Mucosa of stomach (tissue), 1 donor: Measurements from ENCODE around the gene NPBWR2.

ENCODE experiments used
- H3K27me3 ChIP-seq: one replicate; pipeline ENCODE4 v1.7.0; 2013; ENCODE audit warnings: mild to moderate bottlenecking, low read length; ENCODE audit not compliant: control insufficient read depth, insufficient read depth
- H3K36me3 ChIP-seq: one replicate; pipeline ENCODE4 v1.7.0; 2013; ENCODE audit warnings: low read length; ENCODE audit not compliant: control insufficient read depth, insufficient read depth
- H3K4me1 ChIP-seq: one replicate; pipeline ENCODE4 v1.7.0; 2013; ENCODE audit warnings: mild to moderate bottlenecking, low read length; ENCODE audit not compliant: control insufficient read depth, insufficient read depth
- H3K4me3 ChIP-seq: one replicate; pipeline ENCODE4 v1.7.0; 2013; ENCODE audit warnings: low read length
- H3K9ac ChIP-seq: one replicate; pipeline ENCODE4 v1.7.0; 2013; ENCODE audit warnings: mild to moderate bottlenecking, low read length, moderate library complexity
- H3K9me3 ChIP-seq: one replicate; pipeline ENCODE4 v1.7.0; 2013; ENCODE audit warnings: mild to moderate bottlenecking, low read length, moderate library complexity; ENCODE audit not compliant: control insufficient read depth
- donor health status: Pancreatic carcinoma.

NPBWR2 gene, protein sequence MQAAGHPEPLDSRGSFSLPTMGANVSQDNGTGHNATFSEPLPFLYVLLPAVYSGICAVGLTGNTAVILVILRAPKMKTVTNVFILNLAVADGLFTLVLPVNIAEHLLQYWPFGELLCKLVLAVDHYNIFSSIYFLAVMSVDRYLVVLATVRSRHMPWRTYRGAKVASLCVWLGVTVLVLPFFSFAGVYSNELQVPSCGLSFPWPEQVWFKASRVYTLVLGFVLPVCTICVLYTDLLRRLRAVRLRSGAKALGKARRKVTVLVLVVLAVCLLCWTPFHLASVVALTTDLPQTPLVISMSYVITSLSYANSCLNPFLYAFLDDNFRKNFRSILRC

DNA sequence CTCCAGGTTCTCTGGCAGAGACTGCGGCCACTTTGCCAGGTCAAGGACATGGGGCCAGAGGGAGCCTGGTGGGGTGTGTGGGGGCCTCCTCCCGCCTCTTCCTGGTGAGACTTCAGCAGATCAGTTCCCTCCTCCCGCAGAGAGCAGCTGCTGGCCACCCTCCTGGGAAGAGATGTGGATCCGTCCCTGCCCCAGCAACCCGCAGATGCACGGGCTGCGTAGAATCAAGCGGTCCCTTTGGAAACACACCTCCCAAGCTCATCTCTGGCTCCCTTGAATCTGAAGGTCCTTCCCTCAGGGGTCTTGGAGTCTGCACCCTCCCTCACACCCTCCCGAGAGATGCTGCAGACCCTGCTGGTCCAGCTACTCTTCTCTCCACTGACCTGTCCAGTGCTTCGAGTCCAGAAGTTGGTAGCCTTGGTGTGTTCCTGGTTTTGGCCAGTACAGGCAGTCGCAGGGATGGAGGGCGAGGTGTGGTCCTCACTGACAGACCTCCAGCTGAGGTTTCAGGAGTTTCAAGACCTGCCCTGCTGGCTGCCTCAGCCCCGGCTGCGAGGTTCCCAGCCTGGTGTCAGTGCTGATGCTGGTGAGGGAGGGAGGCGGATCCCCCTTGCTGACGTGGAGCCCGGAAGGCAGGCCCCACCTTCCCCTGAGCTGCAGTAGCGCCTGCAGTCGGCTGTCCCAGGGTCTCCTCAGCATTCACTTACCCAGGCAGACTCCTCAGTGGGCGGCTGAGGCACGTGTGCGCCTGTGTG lies at the start of gene NPBWR2:
Gene NPBWR2, minus strand, starts transcription at position 585 of the 755 bp plus-strand sequence. CDS start 734 bp downstream, outside the sequence.
- Histone ChIP-seq H3K27me3 (peaks cover 18% of the 10 kb centered on the region), H3K9ac (no peak within 1 kb of the TSS), H3K9me3 (no peaks in the 10 kb centered on the region), H3K4me1 (peaks cover 2% of the 10 kb centered on the region), H3K36me3 (no peaks in the 10 kb centered on the region), H3K4me3 (no peak within 1 kb of the TSS)

DNA sequence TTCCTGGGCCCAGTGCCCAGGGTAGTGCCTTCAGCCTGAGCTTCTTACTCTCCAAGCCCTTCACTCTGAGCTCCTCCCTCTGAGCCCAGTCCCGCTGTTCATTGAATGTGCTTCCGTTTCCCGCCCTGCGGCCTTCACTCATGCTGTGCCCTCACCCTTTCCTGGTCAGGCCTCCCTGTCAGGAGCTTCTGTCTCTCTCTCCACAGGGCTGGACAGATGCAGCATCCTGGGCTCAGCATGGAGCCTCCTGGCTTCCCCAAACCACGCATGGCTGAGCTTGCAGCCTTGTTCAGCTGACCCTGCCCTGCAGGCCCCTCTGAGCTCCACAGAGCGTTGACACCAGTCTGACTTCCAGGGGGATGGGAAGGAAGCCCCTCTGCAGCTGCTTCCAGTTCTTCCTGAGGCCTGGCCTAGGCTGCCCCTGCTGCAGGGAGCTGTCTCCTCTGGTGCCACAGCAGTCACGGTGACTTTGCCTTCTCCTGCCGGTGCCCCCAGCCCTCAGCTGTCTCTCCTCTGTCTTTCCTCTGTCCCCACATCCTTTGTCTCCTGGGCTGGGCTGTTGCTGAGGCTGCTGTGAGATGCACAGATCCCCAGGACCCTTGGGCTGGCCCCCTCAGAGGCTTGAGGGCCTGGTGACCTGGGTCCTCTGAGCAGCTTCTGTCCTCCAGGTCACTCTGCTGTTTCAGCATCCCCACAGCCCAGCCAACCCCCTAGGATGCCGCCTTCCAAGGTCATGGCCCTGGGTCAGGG lies 48.9 kb upstream of the NPBWR2 start:
- no peaks in the 10 kb centered on the region for H3K9me3 ChIP-seq
- no peak overlapping the region for H3K9ac ChIP-seq
- H3K4me3 ChIP-seq: no peak overlapping the region
- H3K27me3 ChIP-seq: peaks cover 21% of the 10 kb centered on the region
- no peaks in the 10 kb centered on the region for H3K4me1 ChIP-seq
- no peaks in the 10 kb centered on the region for H3K36me3 ChIP-seq

DNA sequence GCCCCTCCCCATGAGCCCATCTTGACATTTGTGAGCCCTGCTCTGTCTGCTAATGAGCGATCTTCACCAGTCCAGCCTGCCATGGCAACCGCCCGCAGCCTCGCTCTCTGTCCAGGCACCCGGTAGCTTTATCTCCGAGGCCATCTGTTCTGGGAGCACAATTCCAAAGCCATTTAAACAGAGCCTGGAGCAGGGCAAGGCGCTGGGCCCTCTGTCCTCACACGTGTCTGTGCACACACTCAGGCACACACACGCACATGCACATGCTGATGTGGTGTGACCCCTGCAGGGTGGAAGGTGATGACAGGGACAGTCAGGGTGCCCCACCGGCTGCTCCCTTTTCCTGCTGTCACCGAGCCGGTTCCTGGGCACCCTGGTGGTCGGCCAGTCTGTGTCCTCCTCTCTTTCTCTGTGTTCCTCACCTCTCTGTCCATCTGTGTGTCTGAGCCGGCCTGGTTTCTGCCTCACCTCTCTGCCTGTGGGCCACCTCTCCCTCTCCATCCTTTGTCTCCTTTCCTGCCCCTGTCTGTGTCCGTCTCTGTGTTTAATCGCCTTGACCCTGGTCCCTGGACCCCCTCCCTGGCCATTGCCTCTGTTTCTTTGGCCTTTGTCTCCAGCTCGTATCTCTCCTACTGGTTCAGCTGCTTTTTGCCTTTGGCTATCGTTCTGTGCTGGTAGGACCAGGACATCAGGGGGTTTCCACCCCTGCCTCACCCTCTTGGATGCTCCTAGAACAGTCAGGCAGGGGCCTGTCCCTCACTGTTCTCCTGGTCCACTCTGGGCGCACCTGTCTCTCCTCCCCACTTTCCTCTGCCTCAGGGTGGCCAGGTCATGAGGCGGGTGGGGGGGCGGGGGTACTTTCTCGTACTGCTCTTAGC lies 48.1 kb upstream of the NPBWR2 start:
- Histone ChIP-seq H3K9me3 (no peaks in the 10 kb centered on the region), H3K36me3 (no peaks in the 10 kb centered on the region), H3K4me3 (no peak overlapping the region), H3K27me3 (peaks cover 13% of the 10 kb centered on the region), H3K9ac (no peak overlapping the region), H3K4me1 (no peaks in the 10 kb centered on the region)

DNA sequence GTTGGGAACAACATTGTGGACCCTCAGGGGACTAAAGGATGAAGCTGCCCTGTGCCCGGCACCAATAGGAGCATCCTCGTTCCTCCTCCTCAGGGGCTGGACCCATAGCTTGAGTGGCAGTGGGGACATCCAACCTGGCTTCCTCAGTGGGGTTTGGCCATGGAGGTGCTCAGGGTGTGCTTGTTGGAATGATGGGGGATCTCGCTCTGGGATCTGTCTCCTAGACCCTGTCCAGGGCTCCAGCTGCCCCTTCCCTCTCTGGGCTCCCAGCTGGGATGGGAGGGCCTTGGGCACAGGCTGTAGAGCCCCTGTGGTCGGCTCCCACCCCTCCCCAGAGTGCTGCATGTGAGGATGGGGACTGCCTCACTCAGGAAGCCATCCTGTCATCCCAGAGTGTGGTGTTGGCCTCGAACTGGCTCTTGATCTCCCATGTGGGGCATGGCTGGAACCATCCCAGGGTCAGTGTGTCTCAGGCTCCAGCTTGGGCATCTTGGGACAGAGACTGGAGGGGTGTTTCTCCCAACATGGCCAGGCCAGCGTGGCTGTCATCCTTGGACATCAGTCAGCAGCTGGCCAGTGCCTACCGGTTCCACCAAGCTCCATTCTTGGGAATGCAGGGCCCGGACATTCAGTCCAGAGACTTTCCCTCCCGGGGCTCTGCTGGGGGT lies 47.4 kb upstream of the NPBWR2 start:
- H3K36me3 ChIP-seq: no peaks in the 10 kb centered on the region
- H3K9me3 ChIP-seq: no peaks in the 10 kb centered on the region
- H3K4me1 ChIP-seq: no peaks in the 10 kb centered on the region
- H3K4me3 ChIP-seq: no peak overlapping the region
- H3K27me3 ChIP-seq: peaks cover 6% of the 10 kb centered on the region
- no peak overlapping the region for H3K9ac ChIP-seq

DNA sequence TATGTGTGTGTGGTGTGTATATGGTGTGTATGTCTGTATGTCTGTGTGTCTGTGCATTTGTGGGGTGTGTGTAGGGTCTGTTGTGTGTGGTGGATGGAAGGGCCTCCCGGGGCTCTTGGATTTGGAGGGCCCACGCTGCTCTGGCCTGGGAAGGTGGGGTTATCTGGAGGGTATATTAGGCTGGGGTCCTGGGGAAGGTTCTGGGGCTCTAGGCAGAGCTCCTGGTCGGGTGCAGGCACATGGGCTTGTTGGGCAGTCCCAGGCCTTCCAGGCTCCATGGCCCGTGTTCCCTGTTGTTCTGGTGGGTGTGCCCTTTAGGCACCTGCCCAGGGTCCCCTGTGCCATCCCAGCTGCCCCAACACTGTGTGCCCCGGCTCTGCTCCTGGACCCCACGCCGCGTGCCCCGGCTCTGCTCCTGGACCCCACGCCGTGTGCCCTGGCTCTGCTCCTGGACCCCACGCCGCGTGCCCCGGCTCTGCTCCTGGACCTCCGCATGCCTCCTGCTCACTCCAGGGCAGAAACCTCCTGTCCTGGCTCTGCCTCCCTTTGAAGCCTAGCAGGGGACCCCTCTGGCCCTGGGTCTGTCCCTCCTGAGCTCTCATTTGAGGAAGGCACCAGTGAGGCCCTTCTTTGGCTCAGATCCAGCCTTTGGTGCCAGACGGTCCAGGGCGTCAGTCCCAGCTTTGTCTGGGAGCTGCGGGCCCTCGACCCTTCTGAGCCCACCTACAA lies 46.7 kb upstream of the NPBWR2 start:
- Histone ChIP-seq H3K27me3 (peaks cover 6% of the 10 kb centered on the region), H3K36me3 (no peaks in the 10 kb centered on the region), H3K4me1 (no peaks in the 10 kb centered on the region), H3K9me3 (no peaks in the 10 kb centered on the region), H3K9ac (no peak overlapping the region), H3K4me3 (no peak overlapping the region)

DNA sequence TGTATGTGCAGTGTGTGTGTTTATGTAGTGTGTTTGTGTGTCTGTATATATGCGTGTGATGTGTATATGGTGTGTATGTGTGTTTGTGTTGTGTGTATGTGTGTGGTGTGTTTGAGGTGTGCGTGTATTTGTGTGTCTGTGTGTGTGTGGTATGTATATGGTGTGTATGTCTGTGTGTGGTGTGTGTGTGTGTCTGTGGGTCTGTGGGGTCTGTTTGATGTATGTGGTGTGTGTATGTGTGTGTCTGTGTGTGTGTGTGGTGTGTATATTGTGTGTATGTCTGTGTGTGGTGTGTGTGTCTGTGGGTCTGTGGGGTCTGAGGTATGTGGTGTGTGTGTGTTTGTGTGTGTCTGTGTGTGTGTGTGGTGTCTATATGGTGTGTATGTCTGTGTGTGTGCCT lies 46.0 kb upstream of the NPBWR2 start:
- H3K9ac ChIP-seq: no peak overlapping the region
- H3K36me3 ChIP-seq: no peaks in the 10 kb centered on the region
- H3K4me3 ChIP-seq: no peak overlapping the region
- H3K4me1 ChIP-seq: no peaks in the 10 kb centered on the region
- peaks cover 6% of the 10 kb centered on the region for H3K27me3 ChIP-seq
- no peaks in the 10 kb centered on the region for H3K9me3 ChIP-seq

DNA sequence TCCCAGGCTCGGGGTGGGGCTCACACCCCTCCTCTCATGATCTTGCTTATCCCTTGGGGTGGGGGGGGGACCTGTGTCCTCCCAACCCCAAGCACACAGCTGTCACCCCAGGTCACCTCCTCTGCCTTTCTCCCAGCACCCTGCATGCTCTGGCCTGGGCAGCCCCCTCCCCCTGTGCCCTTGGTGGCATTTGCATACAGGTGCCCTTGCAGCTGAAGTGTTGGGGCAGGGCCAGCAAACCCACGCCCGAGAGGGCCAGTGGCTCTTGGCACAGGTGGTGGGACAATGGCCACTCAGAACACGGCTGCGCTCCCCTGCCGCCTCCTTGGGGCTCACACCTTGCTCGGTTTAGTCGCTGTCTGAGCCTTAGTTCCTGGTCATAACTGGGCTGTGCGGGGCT lies 45.5 kb upstream of the NPBWR2 start:
- Histone ChIP-seq H3K36me3 (no peaks in the 10 kb centered on the region), H3K9ac (no peak overlapping the region), H3K4me1 (no peaks in the 10 kb centered on the region), H3K4me3 (no peak overlapping the region), H3K9me3 (no peaks in the 10 kb centered on the region), H3K27me3 (peaks cover 6% of the 10 kb centered on the region)

DNA sequence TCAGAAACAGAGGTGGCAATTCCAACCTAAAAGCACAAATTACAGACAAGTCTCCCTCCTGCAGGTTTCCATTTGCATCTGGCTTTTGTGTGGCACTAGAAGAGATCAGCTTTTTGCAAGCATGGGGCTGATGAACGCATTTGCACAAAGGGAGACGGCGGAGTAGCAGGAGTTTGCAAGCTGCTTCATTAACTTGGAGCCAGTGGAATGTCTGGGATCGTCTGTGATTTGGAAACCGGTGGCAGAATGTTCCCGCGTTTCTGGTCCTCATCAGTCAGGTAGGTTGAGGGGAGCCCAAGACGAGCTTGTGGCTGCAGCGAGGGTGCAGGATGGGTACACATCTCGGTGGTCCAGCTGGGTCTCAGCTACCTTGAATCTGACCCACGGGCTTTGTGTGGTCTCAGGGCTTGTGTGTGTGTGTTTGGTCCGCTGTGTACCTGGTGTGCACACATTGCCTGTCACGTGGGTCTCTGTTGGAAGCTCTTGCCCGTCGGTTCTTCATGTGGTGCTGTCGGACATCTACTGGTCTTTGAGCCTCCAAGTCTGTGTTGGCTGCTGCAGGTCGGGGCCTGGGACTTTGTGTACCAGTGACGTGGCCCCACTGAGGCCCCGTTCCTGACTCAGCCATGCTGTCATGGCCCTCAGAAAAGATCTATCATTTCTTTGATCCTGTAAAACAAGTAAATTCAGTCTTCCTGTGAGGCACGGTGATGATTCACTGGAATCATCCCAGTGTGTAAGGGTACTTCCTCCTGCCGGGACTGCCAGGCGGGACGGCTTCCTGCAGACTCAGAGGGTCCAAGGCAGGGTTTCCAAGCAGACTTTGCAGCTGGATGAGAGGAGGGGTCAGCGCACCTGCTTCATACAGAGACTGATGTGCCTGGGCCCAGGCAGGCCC lies 44.5 kb upstream of the NPBWR2 start:
- Histone ChIP-seq H3K27me3 (peaks cover 6% of the 10 kb centered on the region), H3K4me1 (no peaks in the 10 kb centered on the region), H3K36me3 (no peaks in the 10 kb centered on the region), H3K9me3 (no peaks in the 10 kb centered on the region), H3K9ac (no peak overlapping the region), H3K4me3 (no peak overlapping the region)

DNA sequence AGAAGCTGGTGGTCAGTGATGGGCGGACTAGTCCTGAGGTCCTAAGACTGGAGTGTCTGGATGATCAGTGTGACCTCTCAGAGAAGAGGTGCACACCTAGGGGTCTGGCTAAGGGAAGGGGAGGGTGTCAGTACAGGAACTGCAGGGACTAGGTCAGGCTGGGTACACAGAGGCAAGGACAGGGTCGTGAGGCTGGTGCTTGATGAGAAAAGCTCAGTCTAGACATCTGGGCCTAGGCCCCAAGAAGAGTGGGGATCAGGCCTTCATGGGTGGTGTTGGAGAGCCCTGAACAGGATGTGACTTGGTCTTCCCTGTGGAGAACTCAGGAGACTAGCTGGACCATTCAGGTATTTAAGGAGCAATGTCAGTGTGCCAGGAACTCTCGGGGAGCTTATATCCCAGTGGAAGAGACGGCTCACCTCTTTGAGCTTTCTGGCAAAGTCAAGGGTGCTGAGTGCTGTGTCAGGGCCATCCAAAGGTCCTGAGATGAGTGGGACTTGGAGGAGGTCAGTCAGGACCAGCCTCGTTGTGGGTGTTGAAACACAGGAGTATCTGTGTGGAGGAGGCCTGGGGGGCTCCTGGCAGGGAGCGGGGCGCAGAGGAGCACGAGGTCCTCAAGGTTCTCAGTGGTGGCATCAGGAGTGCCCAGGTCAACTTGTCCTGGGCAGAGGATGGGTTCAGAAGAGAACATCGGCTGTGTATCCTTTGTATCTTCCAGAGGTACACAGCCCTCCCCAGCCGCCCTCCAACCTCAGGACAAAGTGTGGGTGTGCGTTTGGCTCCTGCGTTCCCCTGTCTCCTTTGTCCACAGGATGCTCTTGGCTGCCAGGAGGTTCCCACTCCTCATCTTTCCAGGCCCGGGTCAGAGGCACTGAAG lies 43.6 kb upstream of the NPBWR2 start:
- Histone ChIP-seq H3K4me3 (no peak overlapping the region), H3K9me3 (no peaks in the 10 kb centered on the region), H3K4me1 (no peaks in the 10 kb centered on the region), H3K27me3 (peaks cover 6% of the 10 kb centered on the region), H3K36me3 (no peaks in the 10 kb centered on the region), H3K9ac (no peak overlapping the region)
